A673 (cell line): ENCODE data around the gene EMC9. TPM values are rescaled to one million over a fixed set of nuclear protein-coding genes. Genes with fewer than 3 reads are reported as not detected.
A peak's percentile ranks its signal among the peaks of the same experiment; 100 is the strongest.

ENCODE experiments used
- BruUV-seq: library from RNA; stranded (reverse); fragments of 400-500 nt; replicated peaks from 2 replicates; lab custom pipeline; 2021; lab: Mats Ljungman, UMichigan
- CTCF ChIA-PET: fragments of 300-600 bp; sonication (Branson Sonifier 250); formaldehyde crosslinking; loops from one replicate; lab custom pipeline; 2022; ENCODE audit warnings: antibody characterized with exemption; lab: Charles Lee
- POLR2A ChIA-PET: fragments of 300-600 bp; sonication (Branson Sonifier 250); formaldehyde crosslinking; loops from one replicate; lab custom pipeline; 2022; ENCODE audit warnings: antibody characterized with exemption; ENCODE audit not compliant: low non-redundant PET; lab: Charles Lee
- DNase-seq: peaks from one replicate; pipeline ENCODE4 v3.0.0-alpha.2; 2015; ENCODE audit warnings: low spot score
- H3K27ac ChIP-seq: fragments of 200-600 bp; sonication (generic); 2 replicates; pipeline ENCODE4 v1.5.1; 2016; ENCODE audit warnings: mixed run types, low read depth, mild to moderate bottlenecking, mixed read lengths, antibody characterized with exemption, low read length; ENCODE audit not compliant: poor library complexity, severe bottlenecking
- H3K27me3 ChIP-seq: fragments of 200-600 bp; sonication (generic); replicated peaks from 2 replicates; pipeline ENCODE4 v1.6.1; 2017; ENCODE audit warnings: mixed run types, low read depth, mild to moderate bottlenecking, mixed read lengths, antibody characterized with exemption, low read length; ENCODE audit not compliant: insufficient read depth, poor library complexity
- H3K36me3 ChIP-seq: fragments of 200-600 bp; sonication (generic); 2 replicates; pipeline ENCODE4 v1.6.1; 2016; ENCODE audit warnings: mixed run types, mild to moderate bottlenecking, mixed read lengths, antibody characterized with exemption, low read length; ENCODE audit not compliant: insufficient read depth, poor library complexity, severe bottlenecking
- H3K4me1 ChIP-seq: fragments of 200-600 bp; sonication (generic); 2 replicates; pipeline ENCODE4 v1.6.1; 2017; ENCODE audit warnings: mixed run types, mild to moderate bottlenecking, mixed read lengths, antibody characterized with exemption, low read length; ENCODE audit not compliant: insufficient read depth, poor library complexity, severe bottlenecking
- H3K4me3 ChIP-seq: fragments of 200-600 bp; sonication (generic); 2 replicates; pipeline ENCODE4 v1.5.1; 2016; ENCODE audit warnings: low read depth, mixed run types, mild to moderate bottlenecking, mixed read lengths, low read length; ENCODE audit not compliant: poor library complexity, severe bottlenecking
- H3K9me3 ChIP-seq: fragments of 200-600 bp; sonication (generic); 2 replicates; pipeline ENCODE4 v1.6.1; 2016; ENCODE audit warnings: mixed run types, low read depth, mild to moderate bottlenecking, mixed read lengths, antibody characterized with exemption, low read length; ENCODE audit not compliant: poor library complexity, severe bottlenecking
- CTCF ChIP-seq: fragments of 300-800, 200-600 bp; sonication (generic); conservative IDR thresholded peaks from 2 replicates; pipeline ENCODE4 v1.5.1; 2017; ENCODE audit warnings: low read depth, mild to moderate bottlenecking, antibody characterized with exemption, low read length, moderate library complexity, mixed read lengths
- EZH2 ChIP-seq: fragments of 200-600 bp; sonication (generic); IDR thresholded peaks from 2 replicates; pipeline ENCODE4 v1.6.1; 2017; ENCODE audit warnings: borderline replicate concordance, low read depth, mild to moderate bottlenecking, mixed read lengths, antibody characterized with exemption, low read length; ENCODE audit not compliant: poor library complexity, severe bottlenecking
- intact Hi-C: fragments of 100-400 bp; cut with micrococcal nuclease; formaldehyde crosslinking; loops from one replicate; pipeline ENCODE4 v1.10.0; 2022; ENCODE audit not compliant: unreplicated experiment
- total RNA-seq: library from RNA; stranded (reverse); gene quantifications from 2 replicates; pipeline ENCODE4 v1.2.3, GENCODE V29; 2021

The EMC9 gene
- total RNA-seq, 1 experiment from 2014 or later, result 36.8 TPM

- no peaks in the 10 kb centered on the region for H3K9me3 ChIP-seq
- DNase-seq, result no peak
- H3K27ac ChIP-seq, result no peak overlapping the region
- POLR2A ChIA-PET, result no interaction called here
- no peak overlapping the region for H3K4me3 ChIP-seq
- no TSS peak for BruUV-seq
- intact Hi-C loops, result no loop called here
- CTCF ChIA-PET, result no interaction called here
- H3K4me1 ChIP-seq, result peaks cover 8% of the 10 kb centered on the region
- no peaks in the 10 kb centered on the region for H3K27me3 ChIP-seq
- TF ChIP-seq EZH2, result no peak
- TF ChIP-seq CTCF, result no peak
- H3K36me3 ChIP-seq, result peaks cover 32% of the 10 kb centered on the region
Measured at GRCh38 chr14:24119691-24120090, 21.7 kb downstream of the EMC9 start.

GRCh38 chr14:24117179-24117578, 24.2 kb downstream of the EMC9 start:
- no TSS peak for BruUV-seq
- ChIA-PET CTCF (no interaction called here), POLR2A (no interaction called here)

GRCh38 chr14:24116128-24116814, 25.1 kb downstream of the EMC9 start:
- H3K36me3 ChIP-seq, result peaks cover 31% of the 10 kb centered on the region
- no TSS peak for BruUV-seq
- intact Hi-C loops, result no loop called here
- DNase-seq, result no peak
- no peak overlapping the region for H3K27ac ChIP-seq
- H3K27me3 ChIP-seq, result no peaks in the 10 kb centered on the region
- CTCF ChIA-PET, result no interaction called here
- peak overlapping the region; percentile 82 for H3K4me3 ChIP-seq
- TF ChIP-seq CTCF (no peak), EZH2 (no peak)
- H3K4me1 ChIP-seq, result peaks cover 14% of the 10 kb centered on the region
- POLR2A ChIA-PET, result no interaction called here
- no peaks in the 10 kb centered on the region for H3K9me3 ChIP-seq

More at GRCh38 chr14:24117179-24117578, 24.2 kb downstream of the EMC9 start:
- TF ChIP-seq CTCF (no peak), EZH2 (no peak)
- no peaks in the 10 kb centered on the region for H3K9me3 ChIP-seq
- peaks cover 32% of the 10 kb centered on the region for H3K36me3 ChIP-seq
- no peaks in the 10 kb centered on the region for H3K27me3 ChIP-seq
- DNase-seq, result no peak
- no peak overlapping the region for H3K27ac ChIP-seq
- intact Hi-C loops, result no loop called here
- H3K4me1 ChIP-seq, result peaks cover 14% of the 10 kb centered on the region
- H3K4me3 ChIP-seq, result no peak overlapping the region
